Naive thymus-derived CD8-positive, alpha-beta T cell (primary cell): ENCODE results near the gene KCTD1. TPM values are rescaled to one million over a fixed set of nuclear protein-coding genes. Genes with fewer than 3 reads are reported as not detected.
"Not testable (repeated sequence)": the region's sequence is repeated elsewhere in the genome, so short reads cannot be mapped to it uniquely, and the experiment has no call there.

ENCODE experiments used
- ATAC-seq, 2 donors: fragments of 150-1000 bp; cut with Tn5 transposase in 1 of 2; sonication (Bioruptor Pico), chemical (Tn5 transposase) in 1 of 2; 1 replicate in 1 of 2; 2 replicates in 1 of 2; pipeline ENCODE4 v1.10.0; 2021; ENCODE audit warnings: mild to moderate bottlenecking in 2 of 2, moderate library complexity in 2 of 2
- POLR2A ChIA-PET: fragments of 350-600 bp; sonication (Branson Sonifier 250); formaldehyde crosslinking; loops from one replicate; lab custom pipeline; 2021; ENCODE audit warnings: antibody characterized with exemption; lab: Charles Lee
- DNase-seq, 10 donors: peaks; one replicate each; pipeline versions ENCODE4 v3.0.0 to v3.0.0-alpha.2; 2020 to 2022
- H3K27ac Mint-ChIP-seq, 10 donors: one replicate each; pipeline ENCODE4 v1.8.0; 2020 to 2022; ENCODE audit warnings: mild to moderate bottlenecking in 10 of 10, mixed read lengths in 10 of 10, moderate library complexity in 4 of 10, inconsistent platforms in 1 of 10
- H3K27me3 Mint-ChIP-seq, 5 donors: one replicate each; pipeline ENCODE4 v1.8.0; 2021 to 2022; ENCODE audit warnings: mixed read lengths in 5 of 5
- H3K36me3 Mint-ChIP-seq, 3 donors: one replicate each; pipeline ENCODE4 v1.8.0; 2020 to 2022; ENCODE audit warnings: mixed read lengths in 3 of 3, mild to moderate bottlenecking in 2 of 3, inconsistent platforms in 1 of 3
- H3K4me1 Mint-ChIP-seq, 4 donors: one replicate each; pipeline ENCODE4 v1.8.0; 2021 to 2022; ENCODE audit warnings: mixed read lengths in 4 of 4
- H3K4me3 Mint-ChIP-seq, 10 donors: one replicate each; pipeline ENCODE4 v1.8.0; 2020 to 2022; ENCODE audit warnings: mild to moderate bottlenecking in 10 of 10, mixed read lengths in 10 of 10, moderate library complexity in 6 of 10, inconsistent platforms in 1 of 10
- H3K9me3 Mint-ChIP-seq, 9 donors: one replicate each; pipeline ENCODE4 v1.8.0; 2020 to 2022; ENCODE audit warnings: mixed read lengths in 9 of 9, mild to moderate bottlenecking in 3 of 9, inconsistent platforms in 1 of 9, moderate library complexity in 1 of 9
- polyA plus RNA-seq, 3 donors: library from polyadenylated mRNA; unstranded; fragments of 300-500 nt; fragmentation: Illumina TruSeq; gene quantifications; one replicate each; pipeline ENCODE4 v1.2.3, GENCODE V29; 2021
- total RNA-seq, 8 experiments: library from RNA in 2 of 8; stranded (reverse) in 2 of 8; gene quantifications; one replicate each; pipeline ENCODE4 v1.2.3 and lab custom pipeline; 2021 to 2026

KCTD1 gene
- total and polyA plus RNA-seq, 5 experiments from 2014 or later: 0.08 to 3.6 (median 0.81) TPM

- H3K27me3 Mint-ChIP-seq: peaks cover 0 to 9% (median 3%) of the 10 kb centered on the region in 5 donors
- no peaks in the 10 kb centered on the region for H3K9me3 Mint-ChIP-seq
- no peak overlapping the region for H3K27ac Mint-ChIP-seq
- ATAC-seq (no peak), DNase-seq (no peak)
- H3K36me3 Mint-ChIP-seq: peaks cover 0 to 28% (median 10%) of the 10 kb centered on the region in 3 donors
- peaks cover 0 to 6% (median 0%) of the 10 kb centered on the region in 4 donors for H3K4me1 Mint-ChIP-seq
- H3K4me3 Mint-ChIP-seq: no peak overlapping the region
- POLR2A ChIA-PET: no interaction called here
Measured at GRCh38 chr18:26455639-26456038, 92.7 kb downstream of the KCTD1 start.

- Mint-ChIP-seq H3K27me3 (peaks cover 1 to 9% (median 3%) of the 10 kb centered on the region in 5 donors), H3K27ac (peak overlapping the region in 1 of 10 donors; percentile 27), H3K4me3 (no peak overlapping the region), H3K36me3 (peaks cover 0 to 24% (median 7%) of the 10 kb centered on the region in 3 donors), H3K9me3 (no peaks in the 10 kb centered on the region), H3K4me1 (peaks cover 0 to 6% (median 0%) of the 10 kb centered on the region in 4 donors)
- DNase-seq (no peak), ATAC-seq (no peak)
- POLR2A ChIA-PET: no interaction called here
Measured at GRCh38 chr18:26454616-26455015, 93.7 kb downstream of the KCTD1 start.

- ATAC-seq: no peak
- Mint-ChIP-seq H3K9me3 (no peaks in the 10 kb centered on the region), H3K4me3 (no peak overlapping the region), H3K27me3 (peaks cover 1 to 9% (median 3%) of the 10 kb centered on the region in 5 donors), H3K36me3 (peaks cover 0 to 22% (median 3%) of the 10 kb centered on the region in 3 donors), H3K27ac (no peak overlapping the region), H3K4me1 (peaks cover 0 to 5% (median 0%) of the 10 kb centered on the region in 4 donors)
- DNase-seq: no peak
- POLR2A ChIA-PET: no interaction called here
Measured at GRCh38 chr18:26454192-26454591, 94.2 kb downstream of the KCTD1 start.

GRCh38 chr18:26453386-26453901 is 94.9 kb downstream of the KCTD1 start:
- Mint-ChIP-seq H3K27ac (no peak overlapping the region), H3K36me3 (peaks cover 0 to 14% (median 3%) of the 10 kb centered on the region in 3 donors), H3K27me3 (peaks cover 1 to 15% (median 6%) of the 10 kb centered on the region in 5 donors), H3K9me3 (no peaks in the 10 kb centered on the region), H3K4me3 (no peak overlapping the region), H3K4me1 (no peaks in the 10 kb centered on the region)
- POLR2A ChIA-PET: no interaction called here
- DNase-seq (no peak), ATAC-seq (no peak)

GRCh38 chr18:26450989-26451682 is 97.2 kb downstream of the KCTD1 start:
- Mint-ChIP-seq H3K36me3 (peaks cover 1 to 14% (median 8%) of the 10 kb centered on the region in 3 donors), H3K27ac (no peak overlapping the region), H3K4me1 (peaks cover 0 to 3% (median 0%) of the 10 kb centered on the region in 4 donors), H3K9me3 (peaks cover 0 to under 1% (median 0%) of the 10 kb centered on the region in 9 donors), H3K27me3 (peaks cover 5 to 38% (median 11%) of the 10 kb centered on the region in 5 donors), H3K4me3 (no peak overlapping the region)
- ATAC-seq: no peak
- no peak for DNase-seq
- POLR2A ChIA-PET: interaction anchor here (0.6 kb wide), 1 partner anchor 101 kb away, joined by 3 read pairs; no protein-coding TSS in a partner anchor

GRCh38 chr18:26448714-26449159 is 99.6 kb downstream of the KCTD1 start:
- Mint-ChIP-seq H3K9me3 (peaks cover 0 to 2% (median 0%) of the 10 kb centered on the region in 9 donors), H3K27me3 (peaks cover 13 to 57% (median 21%) of the 10 kb centered on the region in 5 donors), H3K27ac (no peak overlapping the region), H3K36me3 (peaks cover 0 to 16% (median 0%) of the 10 kb centered on the region in 3 donors), H3K4me3 (no peak overlapping the region), H3K4me1 (peaks cover 0 to 3% (median 0%) of the 10 kb centered on the region in 4 donors)
- no peak for DNase-seq
- POLR2A ChIA-PET: no interaction called here
- ATAC-seq: no peak

GRCh38 chr18:26443853-26444252 is 104.5 kb downstream of the KCTD1 start:
- Mint-ChIP-seq H3K27me3 (peaks cover 12 to 66% (median 19%) of the 10 kb centered on the region in 5 donors), H3K4me3 (no peak overlapping the region), H3K36me3 (peaks cover 0 to 16% (median 0%) of the 10 kb centered on the region in 3 donors), H3K9me3 (peaks cover 0 to 2% (median 0%) of the 10 kb centered on the region in 9 donors), H3K27ac (no peak overlapping the region), H3K4me1 (peaks cover 0 to 3% (median 0%) of the 10 kb centered on the region in 4 donors)
- POLR2A ChIA-PET: no interaction called here
- DNase-seq: no peak
- no peak for ATAC-seq

GRCh38 chr18:26442126-26442525 is 106.2 kb downstream of the KCTD1 start:
- POLR2A ChIA-PET: no interaction called here
- Mint-ChIP-seq H3K27ac (no peak overlapping the region), H3K9me3 (peaks cover 0 to 2% (median 0%) of the 10 kb centered on the region in 9 donors)

GRCh38 chr18:26440644-26441043 is 107.7 kb downstream of the KCTD1 start:
- H3K36me3 Mint-ChIP-seq: peaks cover 0 to 5% (median 0%) of the 10 kb centered on the region in 3 donors
- no peak overlapping the region for H3K27ac Mint-ChIP-seq
- DNase-seq (no peak), ATAC-seq (no peak)
- POLR2A ChIA-PET: no interaction called here
- H3K9me3 Mint-ChIP-seq: peaks cover 0 to 2% (median 0%) of the 10 kb centered on the region in 9 donors
- H3K4me3 Mint-ChIP-seq: no peak overlapping the region
- no peaks in the 10 kb centered on the region for H3K4me1 Mint-ChIP-seq
- H3K27me3 Mint-ChIP-seq: peaks cover 6 to 49% (median 20%) of the 10 kb centered on the region in 5 donors

More at GRCh38 chr18:26442126-26442525, 106.2 kb downstream of the KCTD1 start:
- DNase-seq: no peak
- Mint-ChIP-seq H3K36me3 (peaks cover 0 to 9% (median 0%) of the 10 kb centered on the region in 3 donors), H3K4me1 (peaks cover 0 to 1% (median 0%) of the 10 kb centered on the region in 4 donors), H3K27me3 (peaks cover 9 to 49% (median 20%) of the 10 kb centered on the region in 5 donors), H3K4me3 (no peak overlapping the region)
- no peak for ATAC-seq

GRCh38 chr18:26439537-26439936 is 108.8 kb downstream of the KCTD1 start:
- H3K36me3 Mint-ChIP-seq: no peaks in the 10 kb centered on the region
- peaks cover 4 to 42% (median 12%) of the 10 kb centered on the region in 5 donors for H3K27me3 Mint-ChIP-seq
- no peak overlapping the region for H3K4me3 Mint-ChIP-seq
- no peak for DNase-seq
- no peaks in the 10 kb centered on the region for H3K4me1 Mint-ChIP-seq
- no peak overlapping the region for H3K27ac Mint-ChIP-seq
- ATAC-seq: no peak
- peaks cover 0 to 2% (median 0%) of the 10 kb centered on the region in 9 donors for H3K9me3 Mint-ChIP-seq
- POLR2A ChIA-PET: no interaction called here

GRCh38 chr18:26438980-26439379 is 109.4 kb downstream of the KCTD1 start:
- peaks cover 3 to 38% (median 12%) of the 10 kb centered on the region in 5 donors for H3K27me3 Mint-ChIP-seq
- no peak for ATAC-seq
- H3K4me1 Mint-ChIP-seq: no peaks in the 10 kb centered on the region

GRCh38 chr18:26437634-26438033 is 110.7 kb downstream of the KCTD1 start:
- peaks cover 1 to 25% (median 12%) of the 10 kb centered on the region in 5 donors for H3K27me3 Mint-ChIP-seq
- H3K9me3 Mint-ChIP-seq, ATAC-seq, H3K4me1 Mint-ChIP-seq, H3K27ac Mint-ChIP-seq, H3K36me3 Mint-ChIP-seq, DNase-seq, POLR2A ChIA-PET, H3K4me3 Mint-ChIP-seq: not testable (repeated sequence)

More at GRCh38 chr18:26438980-26439379, 109.4 kb downstream of the KCTD1 start:
- no peaks in the 10 kb centered on the region for H3K36me3 Mint-ChIP-seq
- no peak overlapping the region for H3K4me3 Mint-ChIP-seq
- H3K27ac Mint-ChIP-seq: no peak overlapping the region
- no peak for DNase-seq
- POLR2A ChIA-PET: no interaction called here
- peaks cover 0 to 1% (median 0%) of the 10 kb centered on the region in 9 donors for H3K9me3 Mint-ChIP-seq
